Neural cell (in vitro differentiated cells): ENCODE results near the gene GSTM3.

Source experiments
- EZH2 ChIP-seq: fragments of 200-600, 300-800 bp; shearing (Covaris generic), sonication (generic); IDR thresholded peaks from 2 replicates; pipeline ENCODE4 v1.6.1; 2014; ENCODE audit warnings: antibody characterized with exemption, low read length, borderline replicate concordance, mild to moderate bottlenecking; ENCODE audit not compliant: insufficient read depth, poor library complexity, severe bottlenecking
- MXI1 ChIP-seq: fragments of 450-650 bp; conservative IDR thresholded peaks from 2 replicates; pipeline ENCODE4 v1.6.1; 2014; ENCODE audit warnings: antibody characterized with exemption, mild to moderate bottlenecking; ENCODE audit not compliant: poor library complexity, severe bottlenecking
- TF ChIP-seq, protein P1 (sequence below): fragments of 450-650 bp; IDR thresholded peaks from 2 replicates; pipeline ENCODE4 v1.5.1; 2014; ENCODE audit warnings: antibody characterized with exemption, mild to moderate bottlenecking, moderate library complexity; ENCODE audit not compliant: poor library complexity, severe bottlenecking
- TF ChIP-seq, protein P2 (sequence below): IDR thresholded peaks from 2 replicates; pipeline ENCODE4 v1.6.1; 2012; ENCODE audit warnings: borderline replicate concordance

DNA sequence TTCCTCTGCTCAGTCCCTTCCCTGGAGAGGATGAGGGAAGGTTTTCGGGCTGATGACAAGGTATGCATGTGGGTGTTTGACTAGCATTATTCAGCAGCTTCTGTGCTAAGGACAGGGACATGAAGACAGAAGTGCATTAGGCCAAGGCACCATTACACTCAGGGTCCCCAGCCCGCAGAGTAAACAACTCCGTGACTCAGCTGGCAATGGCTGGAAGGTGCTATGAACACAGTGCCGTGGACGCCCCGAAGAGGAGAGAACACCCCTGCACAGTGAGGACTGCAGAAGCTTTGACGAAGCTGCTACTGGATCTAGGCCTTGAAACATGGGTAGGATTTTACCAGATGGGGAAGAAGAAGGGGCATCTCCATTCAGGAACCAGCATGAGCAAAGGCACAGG lies 36.6 kb upstream of the GSTM3 start:
- TF ChIP-seq, protein P1, sequence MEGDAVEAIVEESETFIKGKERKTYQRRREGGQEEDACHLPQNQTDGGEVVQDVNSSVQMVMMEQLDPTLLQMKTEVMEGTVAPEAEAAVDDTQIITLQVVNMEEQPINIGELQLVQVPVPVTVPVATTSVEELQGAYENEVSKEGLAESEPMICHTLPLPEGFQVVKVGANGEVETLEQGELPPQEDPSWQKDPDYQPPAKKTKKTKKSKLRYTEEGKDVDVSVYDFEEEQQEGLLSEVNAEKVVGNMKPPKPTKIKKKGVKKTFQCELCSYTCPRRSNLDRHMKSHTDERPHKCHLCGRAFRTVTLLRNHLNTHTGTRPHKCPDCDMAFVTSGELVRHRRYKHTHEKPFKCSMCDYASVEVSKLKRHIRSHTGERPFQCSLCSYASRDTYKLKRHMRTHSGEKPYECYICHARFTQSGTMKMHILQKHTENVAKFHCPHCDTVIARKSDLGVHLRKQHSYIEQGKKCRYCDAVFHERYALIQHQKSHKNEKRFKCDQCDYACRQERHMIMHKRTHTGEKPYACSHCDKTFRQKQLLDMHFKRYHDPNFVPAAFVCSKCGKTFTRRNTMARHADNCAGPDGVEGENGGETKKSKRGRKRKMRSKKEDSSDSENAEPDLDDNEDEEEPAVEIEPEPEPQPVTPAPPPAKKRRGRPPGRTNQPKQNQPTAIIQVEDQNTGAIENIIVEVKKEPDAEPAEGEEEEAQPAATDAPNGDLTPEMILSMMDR = no peak
- TF ChIP-seq EZH2 (no peak), MXI1 (no peak)
- TF ChIP-seq, protein P2, sequence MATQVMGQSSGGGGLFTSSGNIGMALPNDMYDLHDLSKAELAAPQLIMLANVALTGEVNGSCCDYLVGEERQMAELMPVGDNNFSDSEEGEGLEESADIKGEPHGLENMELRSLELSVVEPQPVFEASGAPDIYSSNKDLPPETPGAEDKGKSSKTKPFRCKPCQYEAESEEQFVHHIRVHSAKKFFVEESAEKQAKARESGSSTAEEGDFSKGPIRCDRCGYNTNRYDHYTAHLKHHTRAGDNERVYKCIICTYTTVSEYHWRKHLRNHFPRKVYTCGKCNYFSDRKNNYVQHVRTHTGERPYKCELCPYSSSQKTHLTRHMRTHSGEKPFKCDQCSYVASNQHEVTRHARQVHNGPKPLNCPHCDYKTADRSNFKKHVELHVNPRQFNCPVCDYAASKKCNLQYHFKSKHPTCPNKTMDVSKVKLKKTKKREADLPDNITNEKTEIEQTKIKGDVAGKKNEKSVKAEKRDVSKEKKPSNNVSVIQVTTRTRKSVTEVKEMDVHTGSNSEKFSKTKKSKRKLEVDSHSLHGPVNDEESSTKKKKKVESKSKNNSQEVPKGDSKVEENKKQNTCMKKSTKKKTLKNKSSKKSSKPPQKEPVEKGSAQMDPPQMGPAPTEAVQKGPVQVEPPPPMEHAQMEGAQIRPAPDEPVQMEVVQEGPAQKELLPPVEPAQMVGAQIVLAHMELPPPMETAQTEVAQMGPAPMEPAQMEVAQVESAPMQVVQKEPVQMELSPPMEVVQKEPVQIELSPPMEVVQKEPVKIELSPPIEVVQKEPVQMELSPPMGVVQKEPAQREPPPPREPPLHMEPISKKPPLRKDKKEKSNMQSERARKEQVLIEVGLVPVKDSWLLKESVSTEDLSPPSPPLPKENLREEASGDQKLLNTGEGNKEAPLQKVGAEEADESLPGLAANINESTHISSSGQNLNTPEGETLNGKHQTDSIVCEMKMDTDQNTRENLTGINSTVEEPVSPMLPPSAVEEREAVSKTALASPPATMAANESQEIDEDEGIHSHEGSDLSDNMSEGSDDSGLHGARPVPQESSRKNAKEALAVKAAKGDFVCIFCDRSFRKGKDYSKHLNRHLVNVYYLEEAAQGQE = no peak
